K562 (cell line): Measurements from ENCODE around the gene DNAJB6. TPM values are rescaled to one million over a fixed set of nuclear protein-coding genes. Genes with fewer than 3 reads are reported as not detected.

ENCODE experiments used
- ATAC-seq: fragments of 200-7000 bp; cut with Tn5 transposase; 3 replicates; pipeline ENCODE4 v1.9.1; 2020; ENCODE audit warnings: moderate library complexity
- BruUV-seq: library from RNA; stranded (reverse); fragments of 400-500 nt; replicated peaks from 2 replicates; lab custom pipeline; 2021; lab: Mats Ljungman, UMichigan
- CTCF ChIA-PET: fragments of 300-600 bp; formaldehyde crosslinking; extraction: SDS; loops from one replicate; lab custom pipeline; 2021; ENCODE audit warnings: low intra/inter-chr PET ratio; lab: Yijun Ruan, JAX
- POLR2A ChIA-PET: fragments of 300-600, 350-650 bp; sonication (Branson Sonifier 250); formaldehyde crosslinking; extraction: SDS; loops from one replicate; lab custom pipeline; 2021; ENCODE audit warnings: antibody characterized with exemption, inconsistent platforms; lab: Yijun Ruan, JAX
- DNase-seq, 4 experiments: peaks; one replicate each; pipeline versions ENCODE4 v3.0.0 to v3.0.0-alpha.2; 2011 to 2018; ENCODE audit warnings: low spot score in 3 of 4, mixed read lengths in 3 of 4; ENCODE audit errors: extremely low read depth in 1 of 4
- FAIRE-seq: peaks from 2 replicates; lab custom pipeline; 2011; peaks lifted over from hg19 to GRCh38; lab: Jason Lieb, UNC
- H2AFZ ChIP-seq: 2 replicates; pipeline ENCODE4 v1.6.0; 2011; ENCODE audit warnings: low read depth, low read length, control low read depth, inconsistent platforms
- H3K27ac ChIP-seq: fragments of 200-600 bp; 3 replicates; pipeline ENCODE4 v1.8.0; 2011; ENCODE audit warnings: low read depth, mild to moderate bottlenecking, control low read depth, inconsistent platforms, low read length, moderate library complexity, mixed read lengths; ENCODE audit errors: extremely low read depth
- H3K27me3 ChIP-seq, 2 experiments: fragments of 300-600 bp in 1 of 2; 2 replicates in 1 of 2; 3 replicates in 1 of 2; pipeline versions ENCODE4 v1.6.0 to v1.8.0; 2011; ENCODE audit warnings: inconsistent platforms in 2 of 2, low read length in 2 of 2, mild to moderate bottlenecking in 1 of 2, mixed read lengths in 1 of 2, moderate library complexity in 1 of 2; ENCODE audit not compliant: control insufficient read depth in 2 of 2, insufficient read depth in 2 of 2
- H3K36me3 ChIP-seq: fragments of 300-600 bp; 3 replicates; pipeline ENCODE4 v1.8.0; 2011; ENCODE audit warnings: mild to moderate bottlenecking, low read length, inconsistent platforms; ENCODE audit not compliant: control insufficient read depth, insufficient read depth
- H3K4me1 ChIP-seq, 2 experiments: fragments of 200-600 bp in 1 of 2; replicated peaks in 1 of 2; 2 replicates in 1 of 2; 3 replicates in 1 of 2; pipeline versions ENCODE4 v1.5.1 to v1.8.0; 2011; ENCODE audit warnings: inconsistent platforms in 2 of 2, low read length in 2 of 2, mild to moderate bottlenecking in 1 of 2, mixed read lengths in 1 of 2, moderate library complexity in 1 of 2; ENCODE audit not compliant: control insufficient read depth in 2 of 2, insufficient read depth in 2 of 2
- H3K4me2 ChIP-seq: 2 replicates; pipeline ENCODE4 v1.6.1; 2011; ENCODE audit warnings: low read length, control low read depth, inconsistent platforms, mixed read lengths; ENCODE audit not compliant: insufficient read depth
- H3K4me3 ChIP-seq: fragments of 200-600 bp; sonication (generic), shearing (Covaris generic); 2 replicates; pipeline ENCODE4 v1.5.1; 2016; ENCODE audit warnings: control low read depth, inconsistent platforms
- H3K79me2 ChIP-seq: fragments of 200-600 bp; 3 replicates; pipeline ENCODE4 v1.8.0; 2011; ENCODE audit warnings: low read length, inconsistent platforms; ENCODE audit not compliant: control insufficient read depth, insufficient read depth
- H3K9ac ChIP-seq, 2 experiments: 2 replicates each; pipeline versions ENCODE4 v1.6.0 to v1.6.1; 2011; ENCODE audit warnings: low read depth in 2 of 2, low read length in 2 of 2, control low read depth in 1 of 2, inconsistent platforms in 1 of 2, mild to moderate bottlenecking in 1 of 2, mixed read lengths in 1 of 2; ENCODE audit not compliant: insufficient read depth in 1 of 2
- H3K9me1 ChIP-seq: one replicate; pipeline ENCODE4 v1.6.0; 2011; ENCODE audit warnings: inconsistent platforms, mild to moderate bottlenecking, low read length, moderate library complexity; ENCODE audit not compliant: control insufficient read depth, insufficient read depth
- H3K9me3 ChIP-seq: replicated peaks from 2 replicates; pipeline ENCODE4 v1.5.1; 2011; ENCODE audit warnings: low read depth, low read length, inconsistent platforms; ENCODE audit not compliant: control insufficient read depth, insufficient read depth
- H4K20me1 ChIP-seq: replicated peaks from 2 replicates; pipeline ENCODE4 v1.6.1; 2011; ENCODE audit warnings: low read length, inconsistent platforms, mixed read lengths; ENCODE audit not compliant: control insufficient read depth, insufficient read depth
- POLR2G ChIP-seq: fragments of 200-400 bp; formaldehyde crosslinking; IDR thresholded peaks from 2 replicates; pipeline ENCODE4 v1.6.1; 2017; ENCODE audit warnings: low read depth, mild to moderate bottlenecking, antibody characterized with exemption, low read length, moderate library complexity
- RFX5 ChIP-seq: IDR thresholded peaks from 2 replicates; pipeline ENCODE4 v1.6.1; 2011; ENCODE audit warnings: low read depth, mild to moderate bottlenecking, improper control_type of control experiment, low read length
- STAT5A ChIP-seq: IDR thresholded peaks from 2 replicates; pipeline ENCODE4 v1.6.1; 2012; ENCODE audit warnings: low read length, inconsistent platforms, borderline replicate concordance
- WGBS: fragments of 100-300 bp; shearing (Covaris generic); methylation state at CpG from one replicate; pipeline ENCODE4 v1.1.6; 2016; ENCODE audit warnings: low coverage, mixed read lengths; ENCODE audit not compliant: insufficient coverage; ENCODE audit errors: missing lambda C conversion rate; 5-methylcytosine and 5-hydroxymethylcytosine counted together
- in situ Hi-C: fragments of 300-500 bp; cut with MboI; formaldehyde crosslinking; loops from 4 replicates; pipeline ENCODE4 v1.15.0; 2018; ENCODE audit warnings: inconsistent platforms, mixed read lengths
- intact Hi-C: fragments of 100-400 bp; cut with micrococcal nuclease; formaldehyde crosslinking; loops from 2 replicates; pipeline ENCODE4 v1.14.2; 2022
- polyA plus RNA-seq, 8 experiments: library from polyadenylated mRNA; depleted of rRNA in 4 of 8; stranded (reverse) in 5 of 8; unstranded in 3 of 8; fragments of >200 nt; fragmentation: Nextera tagmentation in 2 of 8; fragmentation: Illumina TruSeq in 1 of 8; extraction: Ambion mirVana in 2 of 8; extraction: Trizol in 1 of 8; gene quantifications; 2 replicates each; pipeline versions ENCODE4 v1.2.1 to v1.2.3, GENCODE V29; 2011 to 2014; ENCODE audit warnings: inconsistent platforms in 1 of 8, missing spikeins in 1 of 8
- total RNA-seq, 7 experiments: library from RNA; depleted of rRNA in 6 of 7; stranded (reverse); fragments of >200 nt in 6 of 7; fragmentation: Illumina TruSeq in 2 of 7; extraction: Trizol in 2 of 7; gene quantifications; 2 replicates each; pipeline versions ENCODE4 v1.2.1 to v1.2.3, GENCODE V29; 2011 to 2021; ENCODE audit warnings: low replicate concordance in 1 of 7
- TF ChIP-seq, protein P1 (sequence below), 2 experiments: fragments of 450-650 bp; IDR thresholded peaks; 2 replicates each; pipeline ENCODE4 v1.6.1; 2016
- TF ChIP-seq, protein P2 (sequence below): fragments of 250-450 bp; sonication (Bioruptor Pico); IDR thresholded peaks from 2 replicates; pipeline ENCODE4 v1.8.0; 2022; ENCODE audit warnings: inconsistent platforms
- TF ChIP-seq, protein P3 (sequence below): fragments of 450-650 bp; formaldehyde crosslinking; IDR thresholded peaks from 2 replicates; pipeline ENCODE4 v1.4.0; 2022; ENCODE audit warnings: mild to moderate bottlenecking, moderate library complexity
- TF ChIP-seq, protein P4 (sequence below): fragments of 450-650 bp; IDR thresholded peaks from 2 replicates; pipeline ENCODE4 v1.7.1; 2018; ENCODE audit warnings: mild to moderate bottlenecking, low read depth; ENCODE audit not compliant: partially characterized antibody
- TF ChIP-seq, protein P5 (sequence below), 2 experiments: fragments of 450-650 bp in 1 of 2; IDR thresholded peaks; 2 replicates each; pipeline ENCODE4 v1.6.1; 2011 to 2017; ENCODE audit warnings: low read depth in 2 of 2, antibody characterized with exemption in 1 of 2, borderline replicate concordance in 1 of 2, low read length in 1 of 2, mild to moderate bottlenecking in 1 of 2, mixed read lengths in 1 of 2; ENCODE audit not compliant: control insufficient read depth in 1 of 2

Gene DNAJB6
- total and polyA plus RNA-seq, 9 of the 15 experiments (the other 6 are each of a cell fraction or from before 2014, with no cell fraction given), result 84.5 to 158 (median 135) TPM

DNA sequence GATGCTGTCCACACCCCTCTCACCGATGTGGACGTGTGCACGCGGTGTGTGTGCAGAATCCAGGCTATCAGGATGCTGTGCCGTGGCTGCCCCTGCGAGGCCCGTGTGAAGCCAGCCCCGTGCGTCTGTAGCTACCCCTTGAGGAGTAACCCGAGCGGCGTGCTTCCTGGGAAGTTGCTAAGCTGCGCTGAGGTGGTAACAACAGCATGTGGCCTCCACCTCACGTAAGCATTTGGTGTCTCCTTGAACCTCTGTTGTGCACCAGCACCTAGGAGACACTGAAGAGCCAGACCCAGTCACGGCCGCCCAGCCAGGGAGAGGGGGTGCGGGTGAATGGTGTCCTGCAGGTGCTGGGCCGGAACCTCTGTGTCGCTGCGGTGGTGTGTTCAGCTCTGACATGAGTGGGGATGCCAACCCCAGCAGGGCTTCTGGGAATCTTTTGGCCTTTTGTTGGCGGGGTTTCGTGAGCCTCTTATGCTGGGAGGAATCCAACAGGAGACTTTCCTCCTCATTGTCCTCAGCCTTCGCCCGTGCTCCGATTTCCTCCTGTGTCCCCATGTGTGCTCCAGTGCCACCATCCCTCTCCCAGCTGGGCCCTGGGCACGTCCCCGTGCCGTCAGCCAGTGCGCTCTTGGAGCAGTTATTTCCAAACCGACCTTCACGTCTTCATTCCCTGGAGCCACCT lies 60.4 kb downstream of the DNAJB6 start:
- WGBS, result 91% methylated on average over 31 of the region's 31 CpGs
- Histone ChIP-seq H3K9ac (peak overlapping the region; percentile 53 to 74), H3K9me1 (peaks cover 9% of the 10 kb centered on the region), H3K4me2 (peak overlapping the region; percentile 75; the same call in 1 of the 2 replicates), H3K9me3 (no peaks in the 10 kb centered on the region), H3K4me1 (peaks cover 27 to 61% of the 10 kb centered on the region in 2 experiments; a peak in 4 of 5 replicates), H4K20me1 (no peaks in the 10 kb centered on the region), H3K4me3 (no peak overlapping the region), H2AFZ (peak overlapping the region; percentile 52; the same call in 1 of the 2 replicates), H3K27ac (peak overlapping the region; percentile 74), H3K27me3 (no peaks in the 10 kb centered on the region), H3K36me3 (peaks cover 53% of the 10 kb centered on the region; the same call in 2 of the 3 replicates), H3K79me2 (peaks cover 44% of the 10 kb centered on the region)
- intact Hi-C loops, result loop anchor here (5.0 kb wide), 1 partner anchor 100 kb away; no protein-coding TSS in a partner anchor
- in situ Hi-C loops, result no loop called here
- ChIA-PET CTCF (no interaction called here), POLR2A (interaction anchor here (0.9 to 1.8 kb wide), 2 partner anchors 15 to 58 kb away, joined by 3 to 5 read pairs; no protein-coding TSS in a partner anchor)
- no peak for ATAC-seq
- DNase-seq, result no peak
- BruUV-seq, result no TSS peak
- FAIRE-seq, result no peak
- TF ChIP-seq STAT5A (no peak), POLR2G (peak; percentile 56), RFX5 (no peak)
- TF ChIP-seq, protein P1, sequence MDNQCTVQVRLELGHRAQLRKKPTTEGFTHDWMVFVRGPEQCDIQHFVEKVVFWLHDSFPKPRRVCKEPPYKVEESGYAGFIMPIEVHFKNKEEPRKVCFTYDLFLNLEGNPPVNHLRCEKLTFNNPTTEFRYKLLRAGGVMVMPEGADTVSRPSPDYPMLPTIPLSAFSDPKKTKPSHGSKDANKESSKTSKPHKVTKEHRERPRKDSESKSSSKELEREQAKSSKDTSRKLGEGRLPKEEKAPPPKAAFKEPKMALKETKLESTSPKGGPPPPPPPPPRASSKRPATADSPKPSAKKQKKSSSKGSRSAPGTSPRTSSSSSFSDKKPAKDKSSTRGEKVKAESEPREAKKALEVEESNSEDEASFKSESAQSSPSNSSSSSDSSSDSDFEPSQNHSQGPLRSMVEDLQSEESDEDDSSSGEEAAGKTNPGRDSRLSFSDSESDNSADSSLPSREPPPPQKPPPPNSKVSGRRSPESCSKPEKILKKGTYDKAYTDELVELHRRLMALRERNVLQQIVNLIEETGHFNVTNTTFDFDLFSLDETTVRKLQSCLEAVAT (IDR thresholded peaks at IDR 0.05), result peak in 1 of 2 experiments; percentile 81; a peak in 2 of 4 replicates
- TF ChIP-seq, protein P2, sequence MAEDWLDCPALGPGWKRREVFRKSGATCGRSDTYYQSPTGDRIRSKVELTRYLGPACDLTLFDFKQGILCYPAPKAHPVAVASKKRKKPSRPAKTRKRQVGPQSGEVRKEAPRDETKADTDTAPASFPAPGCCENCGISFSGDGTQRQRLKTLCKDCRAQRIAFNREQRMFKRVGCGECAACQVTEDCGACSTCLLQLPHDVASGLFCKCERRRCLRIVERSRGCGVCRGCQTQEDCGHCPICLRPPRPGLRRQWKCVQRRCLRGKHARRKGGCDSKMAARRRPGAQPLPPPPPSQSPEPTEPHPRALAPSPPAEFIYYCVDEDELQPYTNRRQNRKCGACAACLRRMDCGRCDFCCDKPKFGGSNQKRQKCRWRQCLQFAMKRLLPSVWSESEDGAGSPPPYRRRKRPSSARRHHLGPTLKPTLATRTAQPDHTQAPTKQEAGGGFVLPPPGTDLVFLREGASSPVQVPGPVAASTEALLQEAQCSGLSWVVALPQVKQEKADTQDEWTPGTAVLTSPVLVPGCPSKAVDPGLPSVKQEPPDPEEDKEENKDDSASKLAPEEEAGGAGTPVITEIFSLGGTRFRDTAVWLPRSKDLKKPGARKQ (CRISPR knock-in tag), result 0 out of 2 replicates have a peak, but pooled peaks have one; percentile 37
- TF ChIP-seq, protein P3, sequence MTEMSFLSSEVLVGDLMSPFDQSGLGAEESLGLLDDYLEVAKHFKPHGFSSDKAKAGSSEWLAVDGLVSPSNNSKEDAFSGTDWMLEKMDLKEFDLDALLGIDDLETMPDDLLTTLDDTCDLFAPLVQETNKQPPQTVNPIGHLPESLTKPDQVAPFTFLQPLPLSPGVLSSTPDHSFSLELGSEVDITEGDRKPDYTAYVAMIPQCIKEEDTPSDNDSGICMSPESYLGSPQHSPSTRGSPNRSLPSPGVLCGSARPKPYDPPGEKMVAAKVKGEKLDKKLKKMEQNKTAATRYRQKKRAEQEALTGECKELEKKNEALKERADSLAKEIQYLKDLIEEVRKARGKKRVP (CRISPR knock-in tag), result no peak
- TF ChIP-seq, protein P4, sequence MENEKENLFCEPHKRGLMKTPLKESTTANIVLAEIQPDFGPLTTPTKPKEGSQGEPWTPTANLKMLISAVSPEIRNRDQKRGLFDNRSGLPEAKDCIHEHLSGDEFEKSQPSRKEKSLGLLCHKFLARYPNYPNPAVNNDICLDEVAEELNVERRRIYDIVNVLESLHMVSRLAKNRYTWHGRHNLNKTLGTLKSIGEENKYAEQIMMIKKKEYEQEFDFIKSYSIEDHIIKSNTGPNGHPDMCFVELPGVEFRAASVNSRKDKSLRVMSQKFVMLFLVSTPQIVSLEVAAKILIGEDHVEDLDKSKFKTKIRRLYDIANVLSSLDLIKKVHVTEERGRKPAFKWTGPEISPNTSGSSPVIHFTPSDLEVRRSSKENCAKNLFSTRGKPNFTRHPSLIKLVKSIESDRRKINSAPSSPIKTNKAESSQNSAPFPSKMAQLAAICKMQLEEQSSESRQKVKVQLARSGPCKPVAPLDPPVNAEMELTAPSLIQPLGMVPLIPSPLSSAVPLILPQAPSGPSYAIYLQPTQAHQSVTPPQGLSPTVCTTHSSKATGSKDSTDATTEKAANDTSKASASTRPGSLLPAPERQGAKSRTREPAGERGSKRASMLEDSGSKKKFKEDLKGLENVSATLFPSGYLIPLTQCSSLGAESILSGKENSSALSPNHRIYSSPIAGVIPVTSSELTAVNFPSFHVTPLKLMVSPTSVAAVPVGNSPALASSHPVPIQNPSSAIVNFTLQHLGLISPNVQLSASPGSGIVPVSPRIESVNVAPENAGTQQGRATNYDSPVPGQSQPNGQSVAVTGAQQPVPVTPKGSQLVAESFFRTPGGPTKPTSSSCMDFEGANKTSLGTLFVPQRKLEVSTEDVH, result no peak
- TF ChIP-seq, protein P5, sequence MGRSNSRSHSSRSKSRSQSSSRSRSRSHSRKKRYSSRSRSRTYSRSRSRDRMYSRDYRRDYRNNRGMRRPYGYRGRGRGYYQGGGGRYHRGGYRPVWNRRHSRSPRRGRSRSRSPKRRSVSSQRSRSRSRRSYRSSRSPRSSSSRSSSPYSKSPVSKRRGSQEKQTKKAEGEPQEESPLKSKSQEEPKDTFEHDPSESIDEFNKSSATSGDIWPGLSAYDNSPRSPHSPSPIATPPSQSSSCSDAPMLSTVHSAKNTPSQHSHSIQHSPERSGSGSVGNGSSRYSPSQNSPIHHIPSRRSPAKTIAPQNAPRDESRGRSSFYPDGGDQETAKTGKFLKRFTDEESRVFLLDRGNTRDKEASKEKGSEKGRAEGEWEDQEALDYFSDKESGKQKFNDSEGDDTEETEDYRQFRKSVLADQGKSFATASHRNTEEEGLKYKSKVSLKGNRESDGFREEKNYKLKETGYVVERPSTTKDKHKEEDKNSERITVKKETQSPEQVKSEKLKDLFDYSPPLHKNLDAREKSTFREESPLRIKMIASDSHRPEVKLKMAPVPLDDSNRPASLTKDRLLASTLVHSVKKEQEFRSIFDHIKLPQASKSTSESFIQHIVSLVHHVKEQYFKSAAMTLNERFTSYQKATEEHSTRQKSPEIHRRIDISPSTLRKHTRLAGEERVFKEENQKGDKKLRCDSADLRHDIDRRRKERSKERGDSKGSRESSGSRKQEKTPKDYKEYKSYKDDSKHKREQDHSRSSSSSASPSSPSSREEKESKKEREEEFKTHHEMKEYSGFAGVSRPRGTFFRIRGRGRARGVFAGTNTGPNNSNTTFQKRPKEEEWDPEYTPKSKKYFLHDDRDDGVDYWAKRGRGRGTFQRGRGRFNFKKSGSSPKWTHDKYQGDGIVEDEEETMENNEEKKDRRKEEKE (IDR thresholded peaks at IDR 0.05; ENCODE audit: borderline replicate concordance in 1 of 2, control insufficient read depth in 1 of 2, low read depth in 2 of 2, low read length in 1 of 2), result 0 out of 4 replicates have a peak, but pooled peaks of 1 of the 2 experiments have one; percentile 33
